Mesothelial cell of epicardium (in vitro differentiated cells): Measurements from ENCODE around the gene AZGP1. TPM values are rescaled to one million over a fixed set of nuclear protein-coding genes. Genes with fewer than 3 reads are reported as not detected.

Experiments used
- DNase-seq, 2 experiments: peaks; one replicate each; pipeline ENCODE4 v3.0.0; 2021; ENCODE audit warnings: low spot score in 2 of 2; ENCODE audit not compliant: unreplicated experiment in 2 of 2
- H3K27ac Mint-ChIP-seq: 2 replicates; pipeline ENCODE4 v1.8.0; 2021; ENCODE audit warnings: mixed read lengths
- H3K27me3 Mint-ChIP-seq: 2 replicates; pipeline ENCODE4 v1.8.0; 2021; ENCODE audit warnings: low read depth, mixed read lengths
- H3K36me3 Mint-ChIP-seq: 2 replicates; pipeline ENCODE4 v1.8.0; 2021; ENCODE audit warnings: mixed read lengths
- H3K4me1 Mint-ChIP-seq: 2 replicates; pipeline ENCODE4 v1.8.0; 2021; ENCODE audit warnings: mixed read lengths
- H3K4me3 Mint-ChIP-seq: 2 replicates; pipeline ENCODE4 v1.8.0; 2021; ENCODE audit warnings: mild to moderate bottlenecking, moderate library complexity, mixed read lengths
- H3K9me3 Mint-ChIP-seq: 2 replicates; pipeline ENCODE4 v1.8.0; 2021; ENCODE audit warnings: mixed read lengths
- CTCF ChIP-seq: fragments of 200-600 bp; sonication (generic); IDR thresholded peaks from one replicate; pipeline ENCODE4 v1.5.0; 2021; ENCODE audit warnings: antibody characterized with exemption; ENCODE audit not compliant: unreplicated experiment
- total RNA-seq: library from RNA; stranded (reverse); gene quantifications from 3 replicates; pipeline ENCODE4 v1.2.1, GENCODE V29; 2021

The AZGP1 gene
- total RNA-seq, 1 donor from 2014 or later, result 0.56 TPM

DNA sequence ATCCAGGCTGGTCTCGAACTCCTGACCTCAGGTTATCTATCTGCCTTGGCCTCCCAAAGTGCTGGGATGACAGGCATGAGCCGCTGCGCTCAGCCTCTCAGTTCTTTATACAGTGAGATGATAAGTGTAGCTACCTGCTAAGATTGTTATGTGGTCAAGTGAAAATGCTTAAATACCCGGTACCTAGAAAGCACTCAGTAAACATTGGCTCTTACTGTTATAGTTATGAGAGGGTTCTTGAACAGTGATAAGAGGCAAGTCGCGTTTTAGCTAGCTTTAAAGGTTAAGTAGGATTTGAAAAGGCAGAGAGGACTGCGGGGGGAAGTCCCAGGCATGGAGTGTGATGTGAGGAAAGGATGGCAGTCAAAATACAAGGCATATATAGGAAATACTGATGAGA is 44.1 kb upstream of the AZGP1 start:
- Mint-ChIP-seq H3K27ac (peak overlapping the region; percentile 20), H3K9me3 (no peaks in the 10 kb centered on the region), H3K4me1 (peaks cover 40% of the 10 kb centered on the region), H3K36me3 (peaks cover 19% of the 10 kb centered on the region), H3K27me3 (no peaks in the 10 kb centered on the region), H3K4me3 (no peak overlapping the region)
- no peak for DNase-seq
- TF ChIP-seq CTCF, result no peak

DNA sequence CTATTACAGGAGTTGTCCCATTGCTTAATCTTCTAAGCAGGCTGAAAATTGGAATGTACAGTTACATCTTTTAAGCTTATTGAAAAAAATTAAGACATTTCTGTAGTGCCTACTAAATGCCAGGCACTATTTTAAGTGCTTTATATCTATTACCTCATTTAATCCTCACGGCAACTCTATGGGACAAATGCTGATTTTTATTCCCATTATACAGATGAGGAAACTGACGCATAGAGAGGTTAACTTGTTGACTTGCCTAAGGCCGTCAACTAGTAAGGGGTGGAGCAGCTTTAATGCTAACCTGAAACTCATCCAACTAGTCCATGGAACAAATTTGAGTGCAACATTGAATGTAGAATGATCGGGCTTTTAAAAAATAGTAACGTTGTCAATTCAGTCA is 42.0 kb upstream of the AZGP1 start:
- no peak for DNase-seq
- H3K4me1 Mint-ChIP-seq, result peaks cover 36% of the 10 kb centered on the region
- H3K27me3 Mint-ChIP-seq, result no peaks in the 10 kb centered on the region
- no peak overlapping the region for H3K4me3 Mint-ChIP-seq
- TF ChIP-seq CTCF, result no peak
- no peak overlapping the region for H3K27ac Mint-ChIP-seq
- H3K9me3 Mint-ChIP-seq, result no peaks in the 10 kb centered on the region
- H3K36me3 Mint-ChIP-seq, result peaks cover 7% of the 10 kb centered on the region

DNA sequence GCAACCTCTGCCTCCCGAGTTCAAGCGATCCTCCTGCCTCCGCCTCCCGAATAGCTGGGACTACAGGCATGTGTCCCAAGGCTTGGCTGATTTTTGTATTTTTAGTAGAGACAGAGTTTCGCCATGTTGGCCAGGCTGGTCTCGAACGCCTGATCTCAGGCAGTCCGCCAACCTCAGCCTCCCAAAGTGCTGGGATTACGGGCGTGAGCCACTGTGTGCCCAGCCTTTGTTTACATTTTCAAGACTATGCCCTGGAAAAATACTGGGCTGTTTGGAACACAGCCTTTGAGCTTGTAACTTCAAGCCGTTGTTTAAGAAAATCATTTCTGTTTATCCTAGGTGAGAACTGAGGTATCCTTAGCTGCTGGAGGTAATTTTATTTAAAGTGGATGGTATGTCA is 41.5 kb upstream of the AZGP1 start:
- no peak for DNase-seq
- Mint-ChIP-seq H3K4me1 (peaks cover 30% of the 10 kb centered on the region), H3K9me3 (no peaks in the 10 kb centered on the region), H3K36me3 (peaks cover 5% of the 10 kb centered on the region), H3K27ac (peak overlapping the region; percentile 69), H3K4me3 (peak overlapping the region; percentile 30), H3K27me3 (no peaks in the 10 kb centered on the region)
- no peak for TF ChIP-seq CTCF

DNA sequence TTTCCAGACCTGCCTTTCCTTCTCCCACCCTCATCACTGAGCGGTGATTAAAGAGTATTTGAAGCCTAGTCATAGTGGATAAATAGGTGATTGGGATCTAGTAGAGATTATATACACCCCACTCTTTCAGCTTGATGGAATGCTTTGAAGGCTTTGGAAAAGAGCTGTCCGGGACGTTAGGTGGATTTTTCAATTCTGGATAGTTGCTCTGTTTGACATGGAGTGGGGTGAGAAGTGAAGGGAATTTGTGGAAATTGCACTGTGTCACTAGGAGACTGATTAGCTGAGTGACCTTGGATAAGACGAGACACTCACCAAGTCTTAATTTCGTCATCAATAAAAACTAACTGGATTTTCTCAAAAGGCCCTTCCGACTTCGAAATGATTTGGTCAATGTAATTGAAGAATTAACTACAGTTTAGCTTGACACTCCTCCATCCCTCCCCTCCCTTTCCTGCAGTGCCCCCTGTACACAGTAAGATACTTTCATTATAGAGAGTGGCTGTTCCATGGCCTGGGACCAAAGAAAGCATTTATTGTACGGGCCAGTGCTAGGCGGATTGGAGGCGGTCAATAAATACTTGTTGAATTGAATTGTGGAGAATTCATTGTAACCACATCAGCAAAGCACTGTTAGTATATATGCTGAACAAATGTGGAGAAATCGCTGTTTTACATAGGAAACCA is 40.5 kb upstream of the AZGP1 start:
- no peak for DNase-seq
- H3K4me3 Mint-ChIP-seq, result peak overlapping the region; percentile 91
- peak overlapping the region; percentile 93 for H3K27ac Mint-ChIP-seq
- H3K27me3 Mint-ChIP-seq, result peaks cover 7% of the 10 kb centered on the region
- no peaks in the 10 kb centered on the region for H3K9me3 Mint-ChIP-seq
- H3K36me3 Mint-ChIP-seq, result peaks cover 3% of the 10 kb centered on the region
- peaks cover 28% of the 10 kb centered on the region for H3K4me1 Mint-ChIP-seq
- no peak for TF ChIP-seq CTCF

- DNase-seq, result peak; percentile 71 to 81
- Mint-ChIP-seq H3K4me3 (peak within 1 kb of the TSS; percentile 91), H3K9me3 (no peaks in the 10 kb centered on the region), H3K27ac (peak within 1 kb of the TSS; percentile 93), H3K27me3 (peaks cover 9% of the 10 kb centered on the region), H3K36me3 (peaks cover 3% of the 10 kb centered on the region), H3K4me1 (peaks cover 28% of the 10 kb centered on the region)
- TF ChIP-seq CTCF, result no peak
Measured at GRCh38 chr7:100015232-100016214, 39.7 kb upstream of the AZGP1 start, which contains the start of gene ZKSCAN1. ZKSCAN1 (plus strand) TSS chr7:100015596; CDS start chr7:100023507, 7,911 bp downstream.
